ENCODE results near the gene NAV2.

Gene NAV2

DNA sequence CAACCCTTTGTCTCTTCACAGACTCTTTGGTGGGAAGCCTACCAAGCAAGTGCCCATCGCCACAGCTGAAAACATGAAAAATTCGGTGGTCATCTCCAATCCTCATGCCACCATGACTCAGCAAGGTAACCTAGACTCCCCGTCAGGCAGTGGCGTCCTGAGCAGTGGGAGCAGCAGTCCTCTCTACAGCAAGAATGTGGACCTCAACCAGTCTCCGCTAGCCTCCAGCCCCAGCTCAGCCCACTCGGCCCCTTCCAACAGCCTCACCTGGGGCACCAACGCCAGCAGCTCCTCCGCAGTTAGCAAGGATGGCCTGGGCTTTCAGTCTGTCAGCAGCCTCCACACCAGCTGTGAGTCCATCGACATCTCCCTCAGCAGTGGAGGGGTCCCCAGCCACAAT, 336.1 kb downstream of the NAV2 start:
- DNase-seq, result no peak

GRCh38 chr11:20049231-20049630, 336.6 kb downstream of the NAV2 start:
- no peak for DNase-seq

- DNase-seq, result no peak
Observed at GRCh38 chr11:20050048-20050447, 337.4 kb downstream of the NAV2 start.

- DNase-seq, result no peak
Observed at GRCh38 chr11:20050551-20051333, 338.1 kb downstream of the NAV2 start.

DNA sequence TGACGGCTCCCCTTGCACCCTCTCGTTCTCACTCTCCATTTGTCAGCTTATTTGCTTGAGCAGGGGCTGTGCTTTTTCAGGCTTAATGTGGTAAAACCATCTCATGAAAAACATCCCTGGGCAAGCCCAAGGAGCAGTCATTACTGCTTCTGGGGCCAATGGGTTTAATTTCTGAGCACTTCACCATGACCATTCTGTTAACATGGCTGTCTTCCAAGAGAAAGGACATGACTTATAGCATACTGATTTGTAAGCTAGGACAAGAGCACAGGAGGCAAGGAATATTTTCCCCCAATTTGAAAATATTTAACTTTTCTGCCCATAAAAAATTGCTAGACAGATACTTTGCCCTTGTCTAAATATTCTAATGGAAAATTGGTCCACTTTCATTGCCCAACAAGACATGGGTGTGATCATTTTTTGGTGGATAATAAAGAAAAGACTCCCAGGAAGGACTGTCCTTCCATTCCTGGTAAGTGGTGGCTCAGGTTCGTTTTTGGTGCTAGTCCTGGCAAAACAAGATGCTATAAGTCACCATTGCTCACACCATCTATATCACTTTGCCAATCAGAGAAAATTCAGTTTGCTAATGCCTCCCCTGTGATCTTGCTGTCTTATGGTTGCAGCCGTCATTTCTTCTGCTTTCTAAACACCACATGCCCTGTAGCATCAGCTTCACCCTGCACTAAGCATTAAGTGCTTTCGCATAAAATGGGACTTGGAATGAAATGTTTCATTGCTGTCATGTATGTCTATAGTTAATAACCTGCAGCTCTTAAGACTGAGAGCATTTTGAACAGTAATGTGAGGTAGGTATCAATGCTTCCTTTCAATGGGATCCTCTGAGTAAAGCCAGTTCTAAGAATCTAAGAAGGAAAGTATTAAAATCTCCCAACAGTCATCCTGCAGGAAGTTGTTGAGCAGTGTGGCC, 339.1 kb downstream of the NAV2 start:
- DNase-seq, result no peak

DNA sequence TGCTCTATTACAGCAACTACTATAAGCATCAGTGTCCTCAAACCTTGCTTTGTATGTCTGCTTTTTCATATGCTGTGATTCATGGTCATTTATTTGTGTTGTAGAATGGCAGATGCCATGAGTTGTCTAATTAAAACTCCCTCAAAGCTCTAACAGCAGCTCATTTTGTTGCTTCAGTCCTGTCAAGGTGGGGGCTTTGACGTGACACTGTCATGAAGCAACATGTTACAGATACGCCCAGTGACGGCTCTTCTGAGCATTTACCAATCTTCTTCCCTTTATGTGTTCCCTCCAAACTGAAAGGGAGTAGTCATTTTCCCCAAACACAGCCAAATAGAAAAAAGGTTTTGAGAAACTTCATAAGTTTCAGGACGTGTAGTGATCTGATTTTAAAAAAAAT, 340.9 kb downstream of the NAV2 start:
- no peak for DNase-seq

DNA sequence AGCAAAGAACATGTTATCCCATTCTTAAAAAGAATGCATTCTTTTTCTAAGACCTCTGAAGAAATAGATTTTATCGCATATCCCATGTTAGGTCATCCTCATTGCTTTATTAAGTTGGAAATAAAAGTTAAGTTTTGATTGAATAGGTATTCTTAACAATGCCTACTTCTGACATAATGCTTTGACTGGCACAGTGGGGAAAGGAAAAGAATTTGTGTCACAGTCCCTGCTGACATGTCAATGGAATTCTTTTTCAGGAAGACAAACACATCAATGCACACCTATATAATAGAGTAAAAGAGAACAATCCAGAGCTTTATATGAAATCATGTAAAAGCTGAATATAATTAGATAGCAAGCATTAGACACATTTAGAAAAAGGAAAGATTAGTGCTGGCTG, 341.9 kb downstream of the NAV2 start:
- no peak for DNase-seq

- DNase-seq, result no peak
Observed at GRCh38 chr11:20055312-20055711, 342.7 kb downstream of the NAV2 start.

DNA sequence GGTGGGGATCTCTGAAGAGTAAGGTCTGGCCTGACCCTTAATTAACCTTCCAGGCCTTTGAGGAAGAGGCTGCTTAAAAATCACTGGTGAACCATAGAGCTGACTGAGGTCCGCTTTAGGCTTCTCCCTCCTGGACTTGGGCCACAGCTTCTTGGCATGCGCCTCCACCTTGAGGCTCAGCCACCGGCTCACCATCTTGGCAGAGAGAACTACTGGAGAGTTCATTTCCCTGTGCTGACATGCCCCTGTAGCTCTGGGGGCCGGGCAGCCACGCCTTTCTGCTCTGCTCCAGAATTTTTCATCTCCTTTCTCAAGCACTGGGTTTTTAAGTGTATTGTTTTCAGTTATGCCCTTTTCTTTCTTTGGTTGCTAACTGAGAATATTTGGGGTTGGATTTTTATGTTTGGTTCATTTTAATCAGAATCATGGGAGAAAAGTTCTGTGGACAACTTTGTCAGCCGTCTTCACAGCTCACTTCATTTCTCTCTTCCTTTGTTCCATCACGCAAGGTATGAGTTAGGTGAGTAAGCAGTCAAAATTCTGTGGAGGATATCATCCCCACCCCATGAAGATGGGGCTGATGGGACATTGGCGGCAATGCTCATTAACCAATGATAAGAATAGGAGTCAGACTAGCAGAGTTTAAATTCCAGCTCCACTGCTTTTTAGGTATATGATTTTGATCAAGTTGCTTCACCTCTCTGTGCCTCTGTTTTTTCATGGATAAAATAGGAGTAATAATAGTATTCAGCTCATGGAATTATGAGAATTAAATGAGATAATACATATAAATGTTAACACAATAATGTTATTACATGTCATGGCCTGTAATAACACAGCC, 343.7 kb downstream of the NAV2 start:
- no peak for DNase-seq

- DNase-seq, result no peak
Observed at GRCh38 chr11:20056950-20057943, 344.6 kb downstream of the NAV2 start.

GRCh38 chr11:20058749-20059458, 346.3 kb downstream of the NAV2 start:
- DNase-seq, result no peak

DNA sequence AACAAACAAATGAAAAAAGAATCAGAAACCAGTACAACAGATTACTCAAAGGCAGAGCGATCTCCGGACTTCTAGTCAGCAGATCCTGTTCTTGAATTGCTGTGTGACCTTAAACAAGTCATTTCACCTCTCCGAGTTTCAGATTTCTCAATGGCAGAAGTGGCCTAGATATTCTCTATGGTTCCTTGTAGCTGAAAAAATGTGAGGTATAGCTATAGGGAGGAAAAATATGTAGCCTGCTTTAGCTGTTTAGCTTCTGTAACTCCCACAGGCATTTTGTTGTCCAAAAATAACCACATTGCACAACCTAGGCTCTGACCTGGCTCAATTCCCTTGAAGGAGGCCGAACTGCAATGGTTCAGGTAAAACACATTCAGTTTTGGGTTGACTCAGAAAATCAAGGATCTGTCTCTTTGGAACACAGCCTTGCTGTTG, 347.0 kb downstream of the NAV2 start:
- no peak for DNase-seq

DNA sequence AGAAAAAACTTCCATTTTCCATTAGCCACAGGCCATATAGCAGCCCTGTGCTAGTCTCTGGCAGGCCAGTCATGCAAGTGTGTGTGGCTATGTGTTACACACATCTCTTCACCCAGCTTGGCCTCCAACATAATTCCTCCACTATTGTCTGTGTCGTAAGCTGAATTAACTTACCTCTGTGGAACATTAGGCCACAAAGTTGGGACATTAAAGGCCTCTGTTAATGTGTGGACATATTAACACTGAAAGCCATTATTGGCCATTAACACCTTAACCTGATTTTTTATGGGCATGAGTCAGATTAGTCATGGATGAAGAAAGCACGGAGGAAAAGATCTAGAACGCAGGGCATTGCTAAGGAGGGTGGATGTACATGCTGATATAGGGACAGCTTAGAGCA, 347.5 kb downstream of the NAV2 start:
- DNase-seq, result no peak

- DNase-seq, result no peak
Observed at GRCh38 chr11:20060647-20061205, 348.1 kb downstream of the NAV2 start.

DNA sequence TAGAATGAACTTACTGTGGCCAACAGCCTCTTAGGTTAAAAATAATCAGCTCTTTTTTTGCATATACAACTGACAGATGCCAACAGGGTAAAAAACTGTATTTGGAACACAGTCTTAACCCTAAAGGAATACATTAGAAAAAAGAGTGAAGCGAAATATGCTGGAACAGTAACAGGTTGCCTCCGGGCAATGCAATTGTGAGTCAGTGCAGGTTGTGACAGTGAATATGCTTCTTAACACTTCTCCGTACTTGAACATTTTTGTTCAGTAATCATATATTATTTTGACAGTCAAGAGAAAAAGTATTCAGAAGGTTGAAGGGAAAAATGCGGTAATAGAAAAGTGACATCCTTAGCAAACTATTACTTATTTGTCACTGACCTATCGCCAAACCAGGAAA, 349.1 kb downstream of the NAV2 start:
- DNase-seq, result no peak

DNA sequence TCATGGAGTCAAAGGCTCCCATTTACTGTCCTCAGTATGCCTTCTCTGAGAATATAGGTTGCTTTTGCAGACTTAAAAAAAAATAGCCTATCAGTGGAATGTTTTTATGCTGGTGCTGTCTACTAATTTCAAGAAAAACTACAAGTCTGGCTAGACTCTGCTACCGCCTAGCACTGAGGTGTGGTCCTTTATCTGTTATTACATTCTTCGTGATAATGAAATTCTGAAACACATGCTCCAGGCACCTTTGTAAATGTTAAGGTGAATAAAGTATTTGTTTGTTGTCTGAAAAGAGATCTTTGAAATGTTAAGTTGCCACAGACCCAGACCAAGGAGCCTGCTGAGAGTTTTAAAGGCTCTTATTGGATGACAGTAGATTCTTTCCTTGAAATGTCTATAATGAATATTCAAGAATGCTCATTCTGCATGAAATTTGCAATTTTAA, 352.3 kb downstream of the NAV2 start:
- DNase-seq, result no peak

GRCh38 chr11:20065406-20065805, 352.8 kb downstream of the NAV2 start:
- DNase-seq, result no peak

GRCh38 chr11:20066013-20066782, 353.6 kb downstream of the NAV2 start:
- DNase-seq, result no peak

GRCh38 chr11:20066783-20067156, 354.1 kb downstream of the NAV2 start:
- DNase-seq, result no peak

DNA sequence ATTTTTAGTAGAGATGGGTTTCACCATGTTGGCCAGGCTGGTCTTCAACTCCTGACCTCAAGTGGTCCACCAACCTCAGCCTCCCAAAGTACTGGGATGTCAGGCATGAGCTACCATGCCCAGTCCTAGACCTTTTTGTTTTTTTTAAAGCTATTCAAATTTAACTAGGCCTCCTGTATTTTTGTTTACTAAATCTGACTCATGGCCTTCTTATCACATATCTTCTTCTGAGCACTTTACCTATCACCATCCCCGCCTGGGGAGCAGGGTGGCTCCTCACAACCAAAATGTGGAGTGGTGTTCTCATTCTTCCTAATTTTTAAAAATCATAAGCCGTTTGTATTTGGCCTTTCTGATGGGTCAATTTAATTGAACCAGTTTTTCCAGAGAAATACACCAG, 355.0 kb downstream of the NAV2 start:
- DNase-seq, result no peak
